Measurements from ENCODE around the gene RMND5A.
"Not testable (repeated sequence)": the region's sequence is repeated elsewhere in the genome, so short reads cannot be mapped to it uniquely, and the experiment has no call there.

The RMND5A gene

GRCh38 chr2:86714579-86715173, 5.4 kb upstream of the RMND5A start:
- not testable (repeated sequence) for DNase-seq

- not testable (repeated sequence) for DNase-seq
These were observed 841 bp upstream of the RMND5A start for GRCh38 chr2:86719263-86719636.

- not testable (repeated sequence) for DNase-seq
These were observed 639 bp downstream of the RMND5A start for GRCh38 chr2:86720540-86721320.

GRCh38 chr2:86725706-86726105, 5.6 kb downstream of the RMND5A start:
- not testable (repeated sequence) for DNase-seq

GRCh38 chr2:86732040-86732525, 12.0 kb downstream of the RMND5A start:
- DNase-seq: not testable (repeated sequence)

- DNase-seq: not testable (repeated sequence)
These were observed 12.7 kb downstream of the RMND5A start for GRCh38 chr2:86732837-86733236.

- DNase-seq: not testable (repeated sequence)
These were observed 13.4 kb downstream of the RMND5A start for GRCh38 chr2:86733528-86733927.

GRCh38 chr2:86734896-86735295, 14.8 kb downstream of the RMND5A start:
- not testable (repeated sequence) for DNase-seq

GRCh38 chr2:86739485-86739884, 19.4 kb downstream of the RMND5A start:
- not testable (repeated sequence) for DNase-seq

GRCh38 chr2:86739889-86740288, 19.8 kb downstream of the RMND5A start:
- DNase-seq: not testable (repeated sequence)

GRCh38 chr2:86741889-86742498, 21.9 kb downstream of the RMND5A start:
- not testable (repeated sequence) for DNase-seq

- no peak for DNase-seq
These were observed 24.1 kb downstream of the RMND5A start for GRCh38 chr2:86744152-86744551.

- DNase-seq: no peak
These were observed 26.8 kb downstream of the RMND5A start for GRCh38 chr2:86746939-86747338.

GRCh38 chr2:86747711-86748639, 27.9 kb downstream of the RMND5A start:
- DNase-seq: no peak

GRCh38 chr2:86750240-86750839, 30.2 kb downstream of the RMND5A start:
- DNase-seq: no peak

- no peak for DNase-seq
These were observed 31.7 kb downstream of the RMND5A start for GRCh38 chr2:86751778-86752177.

GRCh38 chr2:86752934-86753333, 32.8 kb downstream of the RMND5A start:
- DNase-seq: no peak

GRCh38 chr2:86753606-86754005, 33.5 kb downstream of the RMND5A start:
- no peak for DNase-seq

GRCh38 chr2:86758405-86758804, 38.3 kb downstream of the RMND5A start:
- no peak for DNase-seq

- DNase-seq: no peak
These were observed 40.3 kb downstream of the RMND5A start for GRCh38 chr2:86760371-86760770.

GRCh38 chr2:86764661-86765309, 44.7 kb downstream of the RMND5A start:
- no peak for DNase-seq

GRCh38 chr2:86765310-86765695, 45.2 kb downstream of the RMND5A start:
- no peak for DNase-seq
